HEK293T (cell line): Measurements from ENCODE around the gene CD44.

ENCODE experiments used
- CTCF ChIA-PET: fragments of 350-600 bp; formaldehyde crosslinking; extraction: SDS; loops from one replicate; lab custom pipeline; 2021; ENCODE audit warnings: antibody characterized with exemption, inconsistent platforms; lab: Yijun Ruan, JAX
- POLR2A ChIA-PET: fragments of 350-600 bp; formaldehyde crosslinking; extraction: SDS; loops from one replicate; lab custom pipeline; 2020; ENCODE audit warnings: antibody characterized with exemption, inconsistent platforms; lab: Yijun Ruan, JAX
- DNase-seq: peaks from one replicate; pipeline ENCODE4 v3.0.0; 2012; ENCODE audit warnings: mixed read lengths; ENCODE audit errors: extremely low spot score
- ARNT ChIP-seq: fragments of 450-650 bp; IDR thresholded peaks from 2 replicates; pipeline ENCODE4 v1.6.1; 2017; ENCODE audit warnings: mild to moderate bottlenecking
- BHLHE40 ChIP-seq: fragments of 450-650 bp; IDR thresholded peaks from 2 replicates; pipeline ENCODE4 v1.6.1; 2016; ENCODE audit warnings: mild to moderate bottlenecking, moderate library complexity, borderline replicate concordance
- CTBP1 ChIP-seq: fragments of 450-650 bp; IDR thresholded peaks from 2 replicates; pipeline ENCODE4 v1.6.1; 2016; ENCODE audit warnings: borderline replicate concordance
- ELF4 ChIP-seq: fragments of 450-650 bp; IDR thresholded peaks from 2 replicates; pipeline ENCODE4 v1.6.1; 2017; ENCODE audit warnings: antibody characterized with exemption
- FOXA1 ChIP-seq: fragments of 450-650 bp; IDR thresholded peaks from 2 replicates; pipeline ENCODE4 v1.6.1; 2016; ENCODE audit warnings: mild to moderate bottlenecking
- FOXK2 ChIP-seq: fragments of 450-650 bp; IDR thresholded peaks from 2 replicates; pipeline ENCODE4 v1.6.1; 2016; ENCODE audit warnings: mild to moderate bottlenecking
- FOXM1 ChIP-seq: fragments of 450-650 bp; IDR thresholded peaks from 2 replicates; pipeline ENCODE4 v1.6.1; 2017; ENCODE audit warnings: mild to moderate bottlenecking, borderline replicate concordance
- HDGF ChIP-seq: fragments of 450-650 bp; IDR thresholded peaks from 2 replicates; pipeline ENCODE4 v1.6.1; 2017; ENCODE audit warnings: antibody characterized with exemption, borderline replicate concordance
- L3MBTL2 ChIP-seq: fragments of 450-650 bp; conservative IDR thresholded peaks from 2 replicates; pipeline ENCODE4 v1.6.1; 2016; ENCODE audit warnings: mild to moderate bottlenecking
- LEF1 ChIP-seq: fragments of 450-650 bp; IDR thresholded peaks from 2 replicates; pipeline ENCODE4 v1.6.1; 2017; ENCODE audit warnings: mild to moderate bottlenecking, borderline replicate concordance
- NFRKB ChIP-seq: fragments of 450-650 bp; IDR thresholded peaks from 2 replicates; pipeline ENCODE4 v1.6.1; 2016; ENCODE audit warnings: mild to moderate bottlenecking, moderate library complexity
- PKNOX1 ChIP-seq: fragments of 450-650 bp; IDR thresholded peaks from 2 replicates; pipeline ENCODE4 v1.6.1; 2016
- SP1 ChIP-seq: fragments of 450-650 bp; IDR thresholded peaks from 2 replicates; pipeline ENCODE4 v1.6.1; 2017
- SUZ12 ChIP-seq: fragments of 450-650 bp; IDR thresholded peaks from 2 replicates; pipeline ENCODE4 v1.6.1; 2016; ENCODE audit warnings: mild to moderate bottlenecking
- TARDBP ChIP-seq: fragments of 450-650 bp; IDR thresholded peaks from 2 replicates; pipeline ENCODE4 v1.6.1; 2016
- ZNF384 ChIP-seq: fragments of 450-650 bp; IDR thresholded peaks from 2 replicates; pipeline ENCODE4 v1.6.1; 2016

The CD44 gene

GRCh38 chr11:35214226-35214770 is 75.3 kb downstream of the CD44 start:
- CTCF ChIA-PET, result no interaction called here
- no peak for DNase-seq
- TF ChIP-seq ELF4 (no peak), ARNT (no peak), TARDBP (no peak), FOXM1 (no peak), PKNOX1 (no peak), SP1 (no peak), SUZ12 (no peak), HDGF (no peak), FOXK2 (no peak), ZNF384 (no peak), FOXA1 (no peak), CTBP1 (no peak), L3MBTL2 (no peak), LEF1 (no peak), BHLHE40 (no peak), NFRKB (no peak)
- POLR2A ChIA-PET, result no interaction called here

GRCh38 chr11:35214792-35215193 is 75.8 kb downstream of the CD44 start:
- no peak for DNase-seq
- POLR2A ChIA-PET, result no interaction called here
- no peak for TF ChIP-seq SUZ12
- TF ChIP-seq ARNT, result no peak
- TF ChIP-seq L3MBTL2, result no peak
- no peak for TF ChIP-seq LEF1
- no peak for TF ChIP-seq PKNOX1
- TF ChIP-seq NFRKB, result no peak
- no peak for TF ChIP-seq SP1
- no peak for TF ChIP-seq CTBP1
- no peak for TF ChIP-seq FOXA1
- no peak for TF ChIP-seq BHLHE40
- TF ChIP-seq FOXM1, result no peak
- no peak for TF ChIP-seq FOXK2
- TF ChIP-seq HDGF, result no peak
- no peak for TF ChIP-seq TARDBP
- TF ChIP-seq ELF4, result no peak
- CTCF ChIA-PET, result no interaction called here

GRCh38 chr11:35215945-35216344 is 77.0 kb downstream of the CD44 start:
- ChIA-PET CTCF (no interaction called here), POLR2A (no interaction called here)
- TF ChIP-seq FOXK2 (no peak), NFRKB (no peak), FOXA1 (no peak), FOXM1 (no peak), LEF1 (no peak), ZNF384 (no peak), SP1 (no peak), HDGF (no peak), BHLHE40 (no peak), L3MBTL2 (no peak), PKNOX1 (no peak), SUZ12 (no peak), ELF4 (no peak), ARNT (no peak), CTBP1 (no peak), TARDBP (no peak)
- DNase-seq, result no peak

GRCh38 chr11:35216962-35217678 is 78.1 kb downstream of the CD44 start:
- ChIA-PET CTCF (no interaction called here), POLR2A (no interaction called here)
- no peak for DNase-seq
- no peak for TF ChIP-seq ZNF384
- TF ChIP-seq SP1, result no peak
- no peak for TF ChIP-seq TARDBP
- TF ChIP-seq ELF4, result no peak
- TF ChIP-seq PKNOX1, result no peak
- TF ChIP-seq FOXK2, result no peak
- no peak for TF ChIP-seq HDGF
- no peak for TF ChIP-seq LEF1
- TF ChIP-seq SUZ12, result no peak
- TF ChIP-seq NFRKB, result no peak
- TF ChIP-seq FOXA1, result no peak
- no peak for TF ChIP-seq CTBP1
- TF ChIP-seq FOXM1, result no peak
- TF ChIP-seq L3MBTL2, result no peak
- no peak for TF ChIP-seq ARNT
- no peak for TF ChIP-seq BHLHE40

- ChIA-PET CTCF (no interaction called here), POLR2A (no interaction called here)
- DNase-seq, result no peak
- TF ChIP-seq BHLHE40 (no peak), SP1 (no peak), ARNT (no peak), TARDBP (no peak), CTBP1 (no peak)
Measured at GRCh38 chr11:35218956-35219355, 80.0 kb downstream of the CD44 start.
